ENCODE measurements around the gene IGSF11. TPM values are rescaled to one million over a fixed set of nuclear protein-coding genes. Genes with fewer than 3 reads are reported as not detected.

Gene IGSF11
- total RNA-seq, 2 experiments from 2014 or later, result 0.53 to 0.58 TPM

DNA sequence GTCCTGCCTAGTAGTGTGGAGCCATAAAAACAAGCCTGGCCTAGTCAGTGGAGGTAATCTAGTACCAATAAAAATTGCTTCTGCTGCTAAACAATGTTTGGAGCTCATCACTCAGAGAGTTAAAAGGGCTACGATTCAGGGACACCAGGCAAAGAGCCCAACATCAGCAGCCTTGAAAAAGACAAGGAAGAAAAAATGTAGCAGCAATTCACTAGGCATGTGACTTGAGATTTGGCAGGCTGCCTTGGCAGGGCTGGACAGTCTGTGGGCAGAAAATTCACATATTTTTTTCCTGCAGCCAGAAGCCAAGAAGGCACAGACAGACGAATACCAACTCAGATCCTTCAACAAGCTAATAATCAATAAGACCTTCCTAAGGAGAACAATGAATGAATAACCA is 47.2 kb downstream of the IGSF11 start:
- H3K4me1 Mint-ChIP-seq (ENCODE audit: low read depth), result peaks cover 22% of the 10 kb centered on the region
- Histone ChIP-seq H3K27ac (ENCODE audit: low read depth in 1 of 2, low read length in 2 of 2) (no peak overlapping the region), H3K9me3 (ENCODE audit: control insufficient read depth in 1 of 2, insufficient read depth in 1 of 2, low read length in 2 of 2) (no peaks in the 10 kb centered on the region), H3K4me1 (ENCODE audit: insufficient read depth, low read length) (no peaks in the 10 kb centered on the region), H3K36me3 (ENCODE audit: insufficient read depth, low read length) (no peaks in the 10 kb centered on the region), H3K4me3 (ENCODE audit: low read length) (no peak overlapping the region), H3K27me3 (ENCODE audit: control insufficient read depth in 1 of 2, insufficient read depth in 2 of 2, low read length in 2 of 2) (no peaks in the 10 kb centered on the region)
- no peak for ATAC-seq (ENCODE audit: poor library complexity)
- peaks cover 6% of the 10 kb centered on the region for H3K27me3 Mint-ChIP-seq
- TF ChIP-seq, protein P1, sequence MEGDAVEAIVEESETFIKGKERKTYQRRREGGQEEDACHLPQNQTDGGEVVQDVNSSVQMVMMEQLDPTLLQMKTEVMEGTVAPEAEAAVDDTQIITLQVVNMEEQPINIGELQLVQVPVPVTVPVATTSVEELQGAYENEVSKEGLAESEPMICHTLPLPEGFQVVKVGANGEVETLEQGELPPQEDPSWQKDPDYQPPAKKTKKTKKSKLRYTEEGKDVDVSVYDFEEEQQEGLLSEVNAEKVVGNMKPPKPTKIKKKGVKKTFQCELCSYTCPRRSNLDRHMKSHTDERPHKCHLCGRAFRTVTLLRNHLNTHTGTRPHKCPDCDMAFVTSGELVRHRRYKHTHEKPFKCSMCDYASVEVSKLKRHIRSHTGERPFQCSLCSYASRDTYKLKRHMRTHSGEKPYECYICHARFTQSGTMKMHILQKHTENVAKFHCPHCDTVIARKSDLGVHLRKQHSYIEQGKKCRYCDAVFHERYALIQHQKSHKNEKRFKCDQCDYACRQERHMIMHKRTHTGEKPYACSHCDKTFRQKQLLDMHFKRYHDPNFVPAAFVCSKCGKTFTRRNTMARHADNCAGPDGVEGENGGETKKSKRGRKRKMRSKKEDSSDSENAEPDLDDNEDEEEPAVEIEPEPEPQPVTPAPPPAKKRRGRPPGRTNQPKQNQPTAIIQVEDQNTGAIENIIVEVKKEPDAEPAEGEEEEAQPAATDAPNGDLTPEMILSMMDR (IDR thresholded peaks at IDR 0.05), result no peak
- H3K9me3 Mint-ChIP-seq, result no peaks in the 10 kb centered on the region
- POLR2A ChIA-PET, result no interaction called here
- H3K27ac Mint-ChIP-seq, result no peak overlapping the region
- DNase-seq, result no peak
- H3K4me3 Mint-ChIP-seq, result no peak overlapping the region
- intact Hi-C loops (cut with DNase I, micrococcal nuclease), result no loop called here
- H3K36me3 Mint-ChIP-seq (ENCODE audit: low read depth), result no peaks in the 10 kb centered on the region
- CTCF ChIA-PET, result interaction anchor here (1.0 to 1.1 kb wide), 2 partner anchors 19 to 103 kb away, joined by 3 read pairs; no protein-coding TSS in a partner anchor

DNA sequence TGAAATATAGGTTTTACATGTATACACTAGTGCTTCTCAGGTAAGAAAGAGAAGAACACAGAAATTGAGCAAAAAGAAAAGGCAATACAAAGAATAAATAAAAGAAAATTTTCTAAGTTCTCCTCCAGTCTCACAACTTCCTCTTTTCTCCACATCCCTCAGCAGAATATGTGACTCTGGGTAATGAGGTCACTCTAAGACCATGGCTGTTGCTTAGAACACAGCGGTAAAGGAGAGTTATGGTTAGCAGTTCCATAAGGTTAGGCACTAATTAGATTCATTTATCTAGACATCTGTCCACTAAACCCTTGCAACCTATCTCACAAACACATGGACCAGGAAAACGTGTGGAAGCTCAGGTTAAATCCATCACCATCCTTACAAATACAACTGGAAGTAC is 47.9 kb downstream of the IGSF11 start:
- TF ChIP-seq, protein P1 (IDR thresholded peaks at IDR 0.05), result no peak
- Mint-ChIP-seq H3K4me3 (no peak overlapping the region), H3K27ac (no peak overlapping the region), H3K27me3 (peaks cover 8% of the 10 kb centered on the region), H3K9me3 (no peaks in the 10 kb centered on the region), H3K36me3 (ENCODE audit: low read depth) (no peaks in the 10 kb centered on the region), H3K4me1 (ENCODE audit: low read depth) (peaks cover 22% of the 10 kb centered on the region)
- intact Hi-C loops (cut with DNase I, micrococcal nuclease), result no loop called here
- DNase-seq (no peak), ATAC-seq (ENCODE audit: poor library complexity) (no peak)
- H3K9me3 ChIP-seq (ENCODE audit: control insufficient read depth in 1 of 2, insufficient read depth in 1 of 2, low read length in 2 of 2), result no peaks in the 10 kb centered on the region
- no peak overlapping the region for H3K4me3 ChIP-seq (ENCODE audit: low read length)
- no peak overlapping the region for H3K27ac ChIP-seq (ENCODE audit: low read depth in 1 of 2, low read length in 2 of 2)
- H3K36me3 ChIP-seq (ENCODE audit: insufficient read depth, low read length), result no peaks in the 10 kb centered on the region
- ChIA-PET CTCF (interaction anchor here (1.0 to 1.1 kb wide), 2 partner anchors 18 to 102 kb away, joined by 3 read pairs; no protein-coding TSS in a partner anchor), POLR2A (no interaction called here)
- no peaks in the 10 kb centered on the region for H3K27me3 ChIP-seq (ENCODE audit: control insufficient read depth in 1 of 2, insufficient read depth in 2 of 2, low read length in 2 of 2)
- no peaks in the 10 kb centered on the region for H3K4me1 ChIP-seq (ENCODE audit: insufficient read depth, low read length)

DNA sequence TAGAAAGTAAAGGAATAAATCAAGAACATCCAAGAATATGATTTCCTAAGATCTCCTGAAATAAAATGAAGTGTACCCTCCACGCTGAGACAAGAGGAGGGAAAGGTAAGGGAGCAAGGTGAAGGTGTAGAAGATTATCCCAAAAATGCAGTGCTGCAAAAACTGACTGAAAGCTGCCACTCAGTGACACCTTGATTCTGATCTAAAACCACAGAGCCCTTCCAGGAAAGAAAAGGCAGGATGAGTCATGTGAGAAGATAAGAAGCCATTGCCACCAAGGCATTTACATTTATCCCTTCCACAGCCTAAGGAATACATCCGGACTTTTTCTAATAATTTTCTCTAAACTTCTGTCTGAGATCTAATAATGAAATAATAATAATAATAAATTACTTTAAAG is 49.9 kb downstream of the IGSF11 start:
- H3K27me3 ChIP-seq (ENCODE audit: control insufficient read depth in 1 of 2, insufficient read depth in 2 of 2, low read length in 2 of 2), result no peaks in the 10 kb centered on the region
- no peaks in the 10 kb centered on the region for H3K9me3 ChIP-seq (ENCODE audit: control insufficient read depth in 1 of 2, insufficient read depth in 1 of 2, low read length in 2 of 2)
- Mint-ChIP-seq H3K4me3 (no peak overlapping the region), H3K9me3 (no peaks in the 10 kb centered on the region), H3K4me1 (ENCODE audit: low read depth) (peaks cover 22% of the 10 kb centered on the region), H3K36me3 (ENCODE audit: low read depth) (no peaks in the 10 kb centered on the region), H3K27ac (no peak overlapping the region), H3K27me3 (peaks cover 12% of the 10 kb centered on the region)
- DNase-seq (no peak), ATAC-seq (ENCODE audit: poor library complexity) (no peak)
- no peak overlapping the region for H3K27ac ChIP-seq (ENCODE audit: low read depth in 1 of 2, low read length in 2 of 2)
- H3K4me3 ChIP-seq (ENCODE audit: low read length), result no peak overlapping the region
- H3K36me3 ChIP-seq (ENCODE audit: insufficient read depth, low read length), result no peaks in the 10 kb centered on the region
- no peaks in the 10 kb centered on the region for H3K4me1 ChIP-seq (ENCODE audit: insufficient read depth, low read length)
- ChIA-PET CTCF (no interaction called here), POLR2A (no interaction called here)
- TF ChIP-seq, protein P1 (IDR thresholded peaks at IDR 0.05), result no peak
- intact Hi-C loops (cut with DNase I, micrococcal nuclease), result no loop called here
